T-helper 2 cell (primary cell): ENCODE results near the gene SERHL2.
"Not testable (repeated sequence)": the region's sequence is repeated elsewhere in the genome, so short reads cannot be mapped to it uniquely, and the experiment has no call there.

Experiments
- DNase-seq, 5 experiments: peaks; one replicate each; pipeline versions ENCODE4 v3.0.0 to v3.0.0-alpha.2; 2012 to 2022
- total RNA-seq, 2 donors: gene quantifications; one replicate each; lab custom pipeline; 2026; lab: John Stamatoyannopoulos, UW

SERHL2 gene, protein sequence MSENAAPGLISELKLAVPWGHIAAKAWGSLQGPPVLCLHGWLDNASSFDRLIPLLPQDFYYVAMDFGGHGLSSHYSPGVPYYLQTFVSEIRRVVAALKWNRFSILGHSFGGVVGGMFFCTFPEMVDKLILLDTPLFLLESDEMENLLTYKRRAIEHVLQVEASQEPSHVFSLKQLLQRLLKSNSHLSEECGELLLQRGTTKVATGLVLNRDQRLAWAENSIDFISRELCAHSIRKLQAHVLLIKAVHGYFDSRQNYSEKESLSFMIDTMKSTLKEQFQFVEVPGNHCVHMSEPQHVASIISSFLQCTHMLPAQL
- 0.27 to 1.2 reads per million in 2 donors for total RNA-seq

GRCh38 chr22:42553475-42554361 lies at the start of gene SERHL2:
Gene SERHL2 (plus strand): TSS chr22:42553956. CDS start chr22:42554021, 65 bp downstream.
- DNase-seq: peak; percentile 72 to 86 (median 79)

GRCh38 chr22:42508327-42508974 lies 45.3 kb upstream of the SERHL2 start:
- DNase-seq: not testable (repeated sequence)

- DNase-seq: not testable (repeated sequence)
These were observed 44.8 kb upstream of the SERHL2 start for GRCh38 chr22:42508975-42509364.

GRCh38 chr22:42509548-42509947 lies 44.2 kb upstream of the SERHL2 start:
- no peak for DNase-seq

DNA sequence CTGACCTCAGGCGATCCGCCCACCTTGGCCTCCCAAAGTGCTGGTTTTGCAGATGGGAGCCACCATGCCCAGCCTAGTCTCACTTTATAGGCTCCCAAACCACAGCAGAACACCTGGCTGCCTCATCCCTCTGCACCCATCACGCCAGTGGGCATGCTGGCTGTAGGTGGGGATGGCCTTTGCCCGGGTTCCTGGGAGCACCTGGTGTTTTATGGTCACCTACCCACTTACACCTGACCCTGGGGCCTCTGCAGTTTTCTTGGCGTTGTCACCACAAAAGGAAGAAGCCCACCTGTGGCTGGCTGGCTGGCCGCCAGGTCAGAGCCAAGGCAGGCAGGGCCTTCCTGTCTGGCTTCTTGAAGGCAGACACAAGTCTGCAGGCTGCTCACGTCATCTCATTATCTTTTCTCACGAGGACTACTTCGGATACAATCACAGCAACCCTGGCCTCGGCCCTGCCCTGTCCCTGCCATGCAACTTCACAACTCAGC lies 42.3 kb upstream of the SERHL2 start:
- DNase-seq: no peak

DNA sequence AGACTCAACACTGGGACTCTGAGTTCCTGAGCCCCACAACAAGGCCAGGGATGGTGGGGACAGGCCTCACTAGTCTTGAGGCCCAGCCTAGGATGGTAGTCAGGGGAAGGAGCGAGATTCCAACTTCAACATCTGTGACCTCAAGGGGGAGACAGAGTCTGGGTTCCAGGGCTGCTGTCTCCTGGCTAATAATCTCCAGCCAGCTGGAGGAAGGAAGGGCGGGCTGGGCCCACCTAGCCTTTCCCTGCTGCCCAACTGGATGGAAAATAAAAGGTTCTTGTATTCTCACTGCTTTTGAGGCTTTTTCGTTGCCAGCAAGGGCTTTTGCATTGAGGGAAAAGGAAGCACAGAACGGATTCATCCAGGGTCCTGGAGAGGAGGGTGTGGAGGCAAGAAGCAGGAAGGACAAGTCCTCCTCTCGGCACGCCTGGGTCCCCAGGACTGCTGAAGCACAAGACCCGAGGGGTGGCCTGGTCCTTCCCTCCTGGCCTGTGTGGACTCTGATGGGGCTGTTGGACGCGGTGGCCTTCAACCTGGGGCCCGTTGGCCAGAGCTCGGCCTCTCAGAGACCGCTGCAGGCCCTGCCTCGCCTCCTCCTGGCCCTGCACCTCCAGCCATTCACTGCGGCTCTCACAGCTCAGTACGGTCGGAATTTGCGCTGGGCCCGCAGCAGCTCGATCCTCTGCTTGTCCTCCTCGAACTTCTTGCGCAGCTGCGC lies 41.3 kb upstream of the SERHL2 start:
- not testable (repeated sequence) for DNase-seq

DNA sequence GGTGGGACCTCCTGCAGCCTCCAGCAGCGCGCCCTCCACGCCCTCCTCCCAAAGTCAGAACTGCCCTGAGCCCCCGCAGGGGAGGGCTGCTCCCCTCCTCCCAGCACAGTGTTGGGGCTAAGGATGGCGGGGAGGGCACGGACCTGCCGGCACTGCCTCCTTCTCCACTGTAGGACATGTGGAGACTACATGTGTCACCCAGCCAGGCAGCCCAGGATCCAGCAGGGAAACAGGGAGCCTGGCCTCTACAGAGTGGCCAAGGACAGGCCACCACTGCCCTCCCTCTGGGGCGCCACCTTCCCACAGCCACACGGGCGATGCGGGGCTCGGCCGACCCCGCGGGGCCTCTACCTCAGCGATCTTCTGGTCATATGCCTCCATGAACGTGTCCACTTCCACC lies 39.4 kb upstream of the SERHL2 start:
- DNase-seq: not testable (repeated sequence)

GRCh38 chr22:42515304-42515703 lies 38.5 kb upstream of the SERHL2 start:
- not testable (repeated sequence) for DNase-seq

DNA sequence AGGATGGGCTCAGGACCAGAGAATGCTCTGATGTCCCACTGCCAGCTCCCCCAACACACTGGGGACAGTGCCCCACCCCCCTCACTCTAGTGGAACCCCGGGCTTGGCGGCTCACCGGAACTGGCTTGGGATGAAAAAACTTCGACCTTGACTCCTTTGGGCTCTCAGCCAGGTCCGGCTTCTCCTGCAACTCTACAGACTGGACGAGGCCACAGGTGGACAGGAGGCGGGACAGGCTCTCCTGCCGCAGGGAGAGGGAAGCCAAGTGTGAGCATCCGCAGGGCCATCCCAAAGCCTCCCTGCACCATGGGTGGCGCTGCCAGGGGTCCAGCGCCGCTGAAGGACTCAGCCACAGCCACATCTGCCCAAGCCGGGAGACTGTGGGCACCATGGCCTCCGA lies 37.9 kb upstream of the SERHL2 start:
- no peak for DNase-seq

GRCh38 chr22:42517103-42517502 lies 36.7 kb upstream of the SERHL2 start:
- not testable (repeated sequence) for DNase-seq

DNA sequence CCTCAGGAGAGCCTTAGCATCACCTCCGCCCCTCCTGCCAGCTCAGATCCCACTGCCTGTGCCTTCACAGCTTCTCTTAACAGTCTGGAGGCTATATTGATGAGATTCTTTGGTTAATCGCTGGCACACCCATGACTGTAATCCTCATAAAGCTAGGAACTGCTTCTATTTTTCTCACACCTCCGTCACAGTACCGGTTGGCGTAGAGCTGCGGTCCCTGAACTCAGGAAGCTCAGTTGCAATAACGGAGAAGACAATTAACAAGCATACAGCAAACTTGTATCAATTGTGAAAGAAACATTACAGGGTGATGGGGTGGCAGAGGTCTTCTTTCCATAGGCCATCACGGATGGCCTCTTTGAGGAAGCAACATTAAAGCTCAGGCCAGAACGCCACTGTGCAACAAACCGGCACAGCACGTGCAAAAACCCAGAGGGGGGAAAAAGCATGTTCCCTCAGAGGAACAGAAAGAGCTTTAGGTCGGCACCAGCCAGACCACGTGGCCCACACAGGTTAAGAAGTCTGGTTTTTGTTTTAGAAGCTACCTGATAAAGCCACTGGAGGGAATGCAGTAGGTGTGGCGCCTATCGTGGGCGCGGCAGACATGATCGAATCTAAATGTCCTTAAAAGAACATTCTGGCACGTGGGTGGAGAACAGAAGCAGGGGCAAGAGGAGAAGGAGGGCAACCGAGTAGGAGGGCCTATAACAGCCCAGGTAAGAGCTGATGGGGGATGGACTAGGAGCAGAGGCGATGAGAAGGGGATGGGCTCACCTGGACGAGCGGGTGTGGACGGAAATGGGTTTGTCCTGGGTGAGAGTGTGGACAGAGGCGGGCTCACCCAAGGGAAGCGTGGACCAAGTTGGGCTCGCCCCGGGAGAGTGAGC lies 34.9 kb upstream of the SERHL2 start:
- DNase-seq: peak in 2 of 5 experiments; percentile 18 to 30

GRCh38 chr22:42519525-42520401 lies 34.0 kb upstream of the SERHL2 start, which contains the start of gene RRP7A:
Gene RRP7A (minus strand): TSS chr22:42519796. CDS start chr22:42519786, 10 bp downstream.
- peak; percentile 69 to 88 (median 80) for DNase-seq

- DNase-seq: no peak
These were observed 32.6 kb upstream of the SERHL2 start for GRCh38 chr22:42521228-42521546.

- no peak for DNase-seq
These were observed 31.2 kb upstream of the SERHL2 start for GRCh38 chr22:42522546-42522945.

GRCh38 chr22:42528591-42529307 lies 25.0 kb upstream of the SERHL2 start:
- no peak for DNase-seq

- DNase-seq: not testable (repeated sequence)
These were observed 24.3 kb upstream of the SERHL2 start for GRCh38 chr22:42529435-42529834.

DNA sequence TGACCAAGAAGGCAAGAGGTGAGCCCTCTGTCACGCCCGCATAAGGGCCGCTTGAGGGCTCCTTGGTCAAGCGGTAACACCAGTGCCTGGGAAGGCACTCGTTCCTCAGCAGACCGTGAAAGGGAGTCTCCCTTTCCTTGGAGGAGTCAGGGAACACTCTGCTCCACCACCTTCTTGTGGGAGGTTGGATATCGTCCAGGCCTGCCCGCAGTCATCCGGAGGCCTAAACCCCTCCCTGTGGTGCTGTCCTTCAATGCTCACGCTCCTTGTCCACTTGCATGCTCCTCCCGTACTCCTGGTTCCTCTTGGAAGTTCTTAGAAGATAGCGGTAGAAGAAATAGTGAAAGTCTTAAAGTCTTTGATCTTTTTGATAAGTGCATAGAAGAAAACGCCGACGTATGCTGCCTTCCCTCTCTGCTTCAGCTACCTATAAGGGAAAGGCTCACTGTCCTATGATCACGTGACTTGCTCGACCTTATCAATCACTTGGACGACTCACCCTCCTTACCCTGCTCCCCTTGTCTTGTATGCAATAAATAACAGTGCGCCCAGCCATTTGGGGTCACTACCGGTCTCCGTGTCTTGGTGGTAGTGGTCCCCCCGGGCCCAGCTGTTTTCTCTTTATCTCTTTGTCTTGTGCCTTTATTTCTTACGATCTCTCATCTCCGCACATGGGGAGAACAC lies 22.2 kb upstream of the SERHL2 start:
- not testable (repeated sequence) for DNase-seq

DNA sequence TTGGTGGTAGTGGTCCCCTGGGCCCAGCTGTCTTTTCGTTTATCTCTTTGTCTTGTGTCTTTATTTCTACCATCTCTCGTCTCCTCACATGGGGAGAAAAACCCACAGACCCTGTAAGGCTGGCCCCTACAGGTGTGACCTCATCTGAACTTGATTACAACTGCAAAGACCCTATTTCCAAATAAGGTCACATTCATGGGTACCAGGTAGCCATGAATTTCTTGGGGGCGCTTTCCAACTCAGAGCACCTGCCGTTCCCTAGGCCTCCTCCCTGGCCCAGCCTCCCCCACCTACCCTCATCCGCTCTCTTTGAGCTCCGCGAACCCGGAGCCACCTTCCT lies 20.1 kb upstream of the SERHL2 start:
- no peak for DNase-seq
